Activated CD4-positive, alpha-beta T cell treated with anti-CD3 and anti-CD28 coated beads, Interleukin-2, amount 50 U/mL, for 1 hour (primary cell): ENCODE results near the gene PRSS53.
"Not testable (repeated sequence)": the region's sequence is repeated elsewhere in the genome, so short reads cannot be mapped to it uniquely, and the experiment has no call there.

Source experiments
- DNase-seq: peaks from one replicate; pipeline ENCODE4 v3.0.0-alpha.2; 2020

PRSS53 gene

DNA sequence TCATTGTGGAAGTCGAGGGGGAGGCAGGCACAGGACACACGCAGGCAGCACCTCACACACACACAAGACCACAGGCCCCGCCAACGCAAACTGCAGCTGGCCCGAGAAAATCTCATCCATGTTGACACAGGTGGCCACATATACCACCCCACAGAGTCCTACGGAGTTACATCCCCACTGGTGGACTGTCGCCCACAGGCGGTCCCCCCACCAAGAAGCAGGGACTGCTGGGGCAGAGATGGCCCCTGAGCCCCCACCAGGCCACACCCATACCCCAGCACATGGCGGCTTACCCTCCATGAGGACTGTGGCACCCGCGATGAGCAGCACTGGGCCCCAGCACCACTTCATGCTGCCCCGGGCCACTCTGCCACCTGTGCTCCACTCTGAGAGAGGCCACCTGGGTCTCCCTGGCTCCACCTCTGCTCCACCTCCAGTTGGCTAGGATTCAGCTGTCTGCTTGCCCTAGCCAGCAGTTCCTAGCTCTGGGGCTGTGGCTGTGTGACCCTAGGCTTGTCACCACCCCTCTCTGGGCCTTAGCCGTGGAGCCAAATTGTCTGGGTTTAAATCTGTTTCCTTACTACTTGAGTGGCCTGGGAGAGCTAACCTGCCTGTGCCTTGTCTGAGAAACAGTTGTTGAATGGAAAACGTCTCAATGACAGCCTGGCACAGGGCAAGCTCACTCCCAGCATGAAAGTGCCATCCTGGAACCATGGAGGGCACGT lies at the start of gene PRSS53:
TSS of gene PRSS53 (minus strand) at position 485 of the 725 bp plus-strand sequence. CDS start at position 351, 134 bp downstream.
- DNase-seq = no peak

DNA sequence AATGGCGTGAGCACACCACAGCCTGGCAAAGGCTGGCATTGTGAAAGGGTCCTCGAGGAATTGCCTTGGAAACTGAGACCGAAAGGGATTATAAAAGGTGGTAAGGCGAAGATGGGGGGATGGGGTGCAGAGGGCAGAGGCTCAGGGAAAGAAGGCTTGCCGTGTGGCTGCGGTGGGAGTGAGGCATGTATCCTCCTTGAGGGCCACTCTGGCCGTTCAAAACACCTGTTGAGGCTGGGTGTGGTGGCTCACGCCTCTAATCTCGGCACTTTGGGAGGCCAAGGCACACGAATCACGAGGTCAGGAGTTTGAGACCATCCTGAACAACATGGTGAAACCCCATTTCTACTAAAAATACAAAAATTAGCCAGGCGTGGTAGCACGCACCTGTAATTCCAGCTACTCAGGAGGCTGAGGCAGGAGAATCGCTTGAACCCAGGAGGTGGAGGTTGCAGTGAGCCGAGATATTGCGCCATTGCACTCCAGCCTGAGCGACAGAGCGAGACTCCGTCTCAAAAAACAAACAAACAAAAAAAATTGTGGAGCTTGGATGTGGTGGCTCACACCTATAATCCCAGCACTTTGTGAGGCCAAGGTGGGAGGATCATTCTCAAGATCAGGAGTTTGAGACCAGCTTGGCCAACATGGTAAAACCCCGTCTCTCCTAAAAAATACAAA lies 48.2 kb upstream of the PRSS53 start:
- DNase-seq = not testable (repeated sequence)

- DNase-seq = no peak
Measured at GRCh38 chr16:31136287-31136662, 47.5 kb upstream of the PRSS53 start.

GRCh38 chr16:31135535-31136286 lies 47.0 kb upstream of the PRSS53 start, which contains the start of gene PRSS8:
Gene PRSS8, minus strand, starts transcription at chr16:31135727. Its CDS starts 229 bp downstream, at chr16:31135498.
- no peak for DNase-seq

GRCh38 chr16:31134625-31135534 lies 46.1 kb upstream of the PRSS53 start:
- no peak for DNase-seq

- DNase-seq = no peak
Measured at GRCh38 chr16:31134091-31134571, 45.4 kb upstream of the PRSS53 start.

GRCh38 chr16:31133046-31133501 lies 44.3 kb upstream of the PRSS53 start:
- no peak for DNase-seq

GRCh38 chr16:31132303-31132979 lies 43.7 kb upstream of the PRSS53 start:
- no peak for DNase-seq

DNA sequence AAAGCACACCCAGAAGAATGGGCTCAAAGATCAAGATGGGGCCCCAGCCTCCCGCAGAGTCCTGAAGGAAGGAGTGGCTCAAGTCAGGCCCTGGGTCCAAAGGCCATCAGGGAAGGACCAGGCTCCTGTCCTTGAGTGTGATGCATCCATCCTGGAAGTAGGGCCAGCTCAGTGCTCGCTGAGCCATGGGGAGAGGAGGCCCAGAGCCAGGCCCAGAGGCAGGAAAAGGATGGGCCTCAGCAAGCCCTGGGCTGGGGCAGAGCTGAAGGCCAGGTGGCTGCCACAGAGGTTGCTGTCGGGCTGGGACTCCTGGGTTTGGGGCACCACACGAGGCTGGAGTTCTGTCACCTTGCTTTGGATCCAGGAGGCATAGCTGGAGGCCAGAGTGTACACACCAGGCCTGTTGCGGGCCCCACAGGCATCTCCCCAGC lies 43.1 kb upstream of the PRSS53 start:
- no peak for DNase-seq

GRCh38 chr16:31131416-31131815 lies 42.7 kb upstream of the PRSS53 start:
- DNase-seq = no peak

DNA sequence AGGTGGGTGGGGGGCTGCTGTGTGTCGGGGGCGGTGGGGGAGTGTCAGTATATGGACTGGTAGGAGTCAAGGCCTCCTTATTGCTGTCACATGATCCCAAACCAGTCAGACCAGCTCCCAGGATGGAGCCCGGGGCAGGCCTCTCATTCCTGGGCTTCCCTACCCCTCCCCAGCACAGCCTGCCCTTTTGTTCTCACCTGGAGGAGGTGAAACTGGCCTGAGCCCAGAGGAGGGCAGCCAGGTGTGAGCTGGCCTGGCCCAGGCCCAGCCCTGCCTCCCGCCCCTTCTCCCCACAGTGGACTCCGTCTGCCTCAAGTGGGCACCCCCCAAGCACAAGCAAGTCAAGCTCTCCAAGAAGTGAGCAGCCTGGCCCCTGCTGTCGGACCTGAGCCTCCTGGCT lies 42.2 kb upstream of the PRSS53 start:
- no peak for DNase-seq

GRCh38 chr16:31130336-31130891 lies 41.7 kb upstream of the PRSS53 start:
- no peak for DNase-seq

DNA sequence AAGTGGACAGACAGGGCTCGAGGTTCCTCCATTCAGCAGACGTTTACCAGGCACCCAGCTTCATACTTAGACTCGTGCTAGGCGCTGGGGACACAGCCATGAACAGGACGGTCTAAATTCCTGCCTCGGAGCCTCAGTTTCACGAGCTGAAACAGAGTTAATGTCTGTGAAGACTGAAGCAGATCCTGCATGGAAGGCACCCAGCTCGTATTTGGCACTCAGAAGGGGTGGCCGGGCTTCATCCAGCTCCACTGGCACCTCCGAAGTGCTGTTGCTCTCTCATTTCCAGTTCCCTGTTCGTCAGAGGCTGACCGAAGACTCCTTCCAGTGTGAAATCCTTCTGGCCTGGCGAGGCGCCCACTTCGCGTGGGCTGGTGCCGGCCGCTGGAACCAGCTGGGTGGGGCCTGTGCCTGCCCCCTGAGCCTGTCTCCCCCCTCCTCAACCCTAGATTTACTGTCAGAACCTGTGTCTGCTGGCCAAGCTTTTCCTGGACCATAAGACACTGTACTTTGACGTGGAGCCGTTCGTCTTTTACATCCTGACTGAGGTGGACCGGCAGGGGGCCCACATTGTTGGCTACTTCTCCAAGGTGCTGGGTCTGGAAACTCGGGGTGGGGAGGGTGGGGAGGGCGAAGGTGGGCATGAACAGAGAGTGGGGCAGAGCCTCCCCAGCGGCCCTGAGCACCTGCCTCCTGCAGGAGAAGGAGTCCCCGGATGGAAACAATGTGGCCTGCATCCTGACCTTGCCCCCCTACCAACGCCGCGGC lies 41.0 kb upstream of the PRSS53 start:
- no peak for DNase-seq

DNA sequence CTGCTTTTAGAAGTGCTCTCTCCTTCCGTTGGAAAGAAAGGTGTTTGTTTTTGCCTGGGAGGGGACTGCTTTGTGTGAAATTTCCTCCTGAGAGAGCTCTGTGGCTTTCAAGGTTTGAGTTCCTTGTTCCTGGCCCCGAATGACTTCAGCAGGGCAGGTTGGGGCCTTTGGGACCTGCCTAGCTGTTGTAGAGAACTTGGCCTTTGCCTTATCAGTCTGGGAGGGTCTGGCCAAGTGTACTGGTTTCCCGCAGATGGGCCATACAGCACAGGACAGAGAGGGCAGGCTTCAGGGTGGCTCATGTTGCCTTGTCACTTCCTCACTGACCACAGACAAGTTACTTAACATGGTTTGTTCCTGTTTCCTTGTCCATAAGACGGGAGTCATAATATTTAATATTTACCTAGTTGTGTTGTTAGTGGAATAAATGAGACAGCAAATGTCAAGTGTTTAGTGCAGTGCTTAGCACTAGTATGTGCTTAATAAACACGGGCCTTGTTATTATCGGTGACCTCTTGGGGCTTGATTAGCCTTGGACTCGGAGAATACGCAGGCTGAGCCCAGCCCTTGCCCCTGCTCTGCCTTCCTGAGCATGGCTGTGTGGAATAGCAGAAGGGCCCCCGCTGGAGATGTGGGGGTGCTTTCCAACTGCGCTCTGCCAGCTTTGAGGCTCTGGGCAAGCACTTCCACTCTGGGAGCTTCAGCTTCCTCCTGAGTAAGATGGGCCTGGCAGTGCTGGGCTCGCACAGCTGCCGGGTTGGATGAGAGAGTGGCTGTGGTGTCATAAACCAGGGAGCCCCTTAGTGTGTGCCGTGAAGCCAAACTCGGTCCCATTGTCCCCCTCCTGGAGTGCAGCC lies 40.2 kb upstream of the PRSS53 start:
- no peak for DNase-seq

DNA sequence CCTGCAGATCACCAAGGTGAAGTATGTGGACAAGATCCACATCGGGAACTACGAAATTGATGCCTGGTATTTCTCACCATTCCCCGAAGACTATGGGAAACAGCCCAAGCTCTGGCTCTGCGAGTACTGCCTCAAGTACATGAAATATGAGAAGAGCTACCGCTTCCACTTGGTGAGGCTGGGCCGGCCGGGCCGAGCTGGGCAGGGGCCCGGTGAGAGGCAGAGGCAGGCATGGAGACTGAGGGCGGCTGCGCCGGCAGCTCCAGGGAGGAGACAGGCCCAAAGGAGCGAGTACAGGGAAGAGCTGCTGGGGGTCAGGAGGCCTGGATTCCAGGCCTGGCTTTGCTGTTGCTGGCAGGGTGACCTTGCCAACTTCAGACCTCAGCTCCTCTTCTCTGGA lies 38.4 kb upstream of the PRSS53 start:
- DNase-seq = no peak

- no peak for DNase-seq
Measured at GRCh38 chr16:31125844-31126243, 37.1 kb upstream of the PRSS53 start.

DNA sequence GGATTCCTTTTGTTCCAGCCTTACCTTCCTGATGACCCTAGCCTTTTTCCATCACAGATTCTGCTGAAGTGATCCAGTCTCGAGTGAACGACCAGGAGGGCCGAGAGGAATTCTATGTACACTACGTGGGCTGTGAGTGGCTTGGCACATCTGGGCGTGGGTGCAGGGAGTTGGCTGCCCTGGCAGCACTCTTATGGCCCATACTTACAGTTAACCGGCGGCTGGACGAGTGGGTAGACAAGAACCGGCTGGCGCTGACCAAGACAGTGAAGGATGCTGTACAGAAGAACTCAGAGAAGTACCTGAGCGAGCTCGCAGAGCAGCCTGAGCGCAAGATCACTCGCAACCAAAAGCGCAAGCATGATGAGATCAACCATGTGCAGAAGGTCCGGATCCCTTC lies 31.4 kb upstream of the PRSS53 start:
- no peak for DNase-seq

DNA sequence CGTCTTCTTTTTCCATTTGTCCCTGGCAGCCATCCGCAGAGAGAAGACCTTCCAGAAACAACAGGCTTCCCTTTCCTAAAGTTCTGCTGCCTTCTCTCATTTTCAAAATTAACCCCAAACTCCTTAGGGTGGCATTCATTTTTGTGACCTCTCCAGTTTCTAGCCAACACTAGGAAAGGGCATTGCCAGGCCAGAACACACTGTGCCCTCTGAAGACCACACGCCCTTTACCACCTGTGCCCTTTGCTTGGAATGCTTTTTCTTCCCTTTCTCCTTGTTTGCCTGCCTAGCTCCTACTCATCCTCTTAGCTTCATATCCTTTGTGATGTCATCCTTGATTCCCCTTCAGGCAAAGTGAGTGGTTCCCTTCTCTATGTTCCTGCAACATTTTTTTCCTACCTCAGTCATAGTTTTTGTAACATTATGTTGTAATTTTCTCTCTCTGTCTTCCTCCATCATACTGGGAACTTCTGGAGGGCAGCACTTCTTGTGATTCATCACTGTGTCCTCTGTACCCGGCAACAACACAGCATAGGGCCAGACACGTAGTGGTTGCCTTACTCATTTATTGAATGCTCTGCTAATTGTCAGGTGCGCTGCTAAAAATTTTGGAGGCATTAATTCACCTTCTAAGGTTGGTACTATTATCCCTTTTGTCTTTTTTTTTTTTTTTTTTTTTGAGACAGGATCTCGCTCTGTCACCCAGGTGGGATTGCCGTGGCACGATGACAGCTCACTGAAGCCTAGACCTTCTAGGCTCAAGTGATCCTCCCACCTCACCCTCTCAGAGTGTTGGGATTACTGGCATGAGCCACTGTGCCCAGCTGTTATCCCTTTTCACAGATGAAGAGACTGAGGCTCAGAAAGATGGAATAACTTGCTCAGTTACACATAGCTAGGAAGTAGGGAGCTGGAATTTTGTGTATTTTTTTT lies 29.7 kb upstream of the PRSS53 start:
- no peak for DNase-seq
